ENCODE results near the gene USP36.

DNA sequence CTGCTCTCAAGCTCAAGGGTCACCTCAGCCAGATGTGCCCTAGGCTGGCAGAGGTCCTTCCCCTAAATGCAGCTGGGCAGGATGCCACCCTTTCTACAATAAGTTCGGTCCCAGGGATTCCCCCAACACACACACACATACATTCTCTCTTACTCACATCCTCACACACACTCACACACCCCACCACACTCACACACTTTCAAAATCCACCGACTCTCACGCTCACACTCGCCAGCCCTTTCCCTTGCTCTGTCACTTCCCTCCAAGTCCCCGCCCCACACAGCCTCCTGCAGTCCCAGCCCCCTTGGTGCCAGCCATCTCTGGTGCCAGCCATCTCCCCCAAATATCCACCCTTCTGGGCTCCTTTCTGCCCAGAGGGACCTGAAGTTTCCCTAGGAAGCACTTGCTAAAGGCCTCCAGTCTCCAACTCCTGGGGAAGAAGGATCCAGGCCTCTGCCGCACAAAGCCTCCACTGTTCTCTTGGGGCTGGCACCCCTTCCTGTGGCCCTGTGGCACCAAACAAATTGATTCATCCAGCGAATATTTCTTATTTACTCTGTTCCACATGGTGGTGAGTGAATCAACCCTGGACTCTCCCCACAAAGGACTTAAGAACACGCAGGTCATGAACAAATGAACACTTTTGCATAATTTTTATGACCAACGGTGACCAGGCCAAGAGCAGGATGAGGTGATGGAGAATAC, 3.8 kb upstream of the USP36 start:
- TF ChIP-seq YY1 (IDR thresholded peaks at IDR 0.05; ENCODE audit: insufficient read depth, insufficient read length) (no peak), ZNF274 (IDR thresholded peaks at IDR 0.05; ENCODE audit: low read depth, low read length) (no peak)
